A549 (cell line): ENCODE data around the gene NDUFAF3.

Experiments used
- BCL3 ChIP-seq: fragments of >200 bp; sonication (Bioruptor Twin); formaldehyde crosslinking; IDR thresholded peaks from 3 replicates; pipeline ENCODE4 v1.6.1; 2016
- CBX8 ChIP-seq: fragments of 200-600 bp; sonication (generic); IDR thresholded peaks from 2 replicates; pipeline ENCODE4 v1.6.1; 2016
- CHD2 ChIP-seq: fragments of 150-350 bp; IDR thresholded peaks from 2 replicates; pipeline ENCODE4 v1.6.1; 2014; ENCODE audit warnings: low read length; ENCODE audit not compliant: partially characterized antibody
- CTCF ChIP-seq: fragments of >200 bp; sonication (Bioruptor Twin); formaldehyde crosslinking; IDR thresholded peaks from 3 replicates; pipeline ENCODE4 v1.5.1; 2016
- E2F6 ChIP-seq: IDR thresholded peaks from 2 replicates; pipeline ENCODE4 v1.6.1; 2012; ENCODE audit warnings: low read depth, borderline replicate concordance
- JUN ChIP-seq, 2 experiments: fragments of >200 bp; sonication (Bioruptor Twin); formaldehyde crosslinking; IDR thresholded peaks; 2 replicates in 1 of 2; 3 replicates in 1 of 2; pipeline ENCODE4 v1.6.1; 2016 to 2017
- KDM1A ChIP-seq: fragments of 200-600 bp; sonication (generic); IDR thresholded peaks from 2 replicates; pipeline ENCODE4 v1.6.1; 2016; ENCODE audit warnings: low read depth, mild to moderate bottlenecking
- MYC ChIP-seq: IDR thresholded peaks from 2 replicates; pipeline ENCODE4 v1.6.1; 2012; ENCODE audit warnings: mild to moderate bottlenecking, inconsistent platforms, low read length, improper control_type of control experiment, borderline replicate concordance
- POLR2A ChIP-seq: IDR thresholded peaks from 2 replicates; pipeline ENCODE4 v1.6.1; 2012; ENCODE audit warnings: mild to moderate bottlenecking, low read length
- RARB ChIP-seq: fragments of 250-450 bp; sonication (Bioruptor Pico); IDR thresholded peaks from 2 replicates; pipeline ENCODE4 v1.8.0; 2021; ENCODE audit warnings: mild to moderate bottlenecking, moderate library complexity
- RCOR1 ChIP-seq: fragments of 150-350 bp; IDR thresholded peaks from 2 replicates; pipeline ENCODE4 v1.6.1; 2014; ENCODE audit warnings: antibody characterized with exemption, low read length, low read depth
- RFX5 ChIP-seq: fragments of 450-650 bp; IDR thresholded peaks from 2 replicates; pipeline ENCODE4 v1.7.1; 2014; ENCODE audit warnings: antibody characterized with exemption, mild to moderate bottlenecking, moderate library complexity
- SMC3 ChIP-seq: fragments of >200 bp; sonication (Bioruptor Twin); formaldehyde crosslinking; IDR thresholded peaks from 3 replicates; pipeline ENCODE4 v1.6.1; 2018; ENCODE audit warnings: inconsistent platforms

- TF ChIP-seq RCOR1 (no peak), CTCF (no peak), BCL3 (no peak), JUN (IDR thresholded peaks at IDR 0.05) (no peak), POLR2A (no peak), MYC (no peak), KDM1A (no peak), RFX5 (no peak), E2F6 (no peak), RARB (CRISPR knock-in tag) (no peak), CBX8 (no peak), CHD2 (no peak), SMC3 (no peak)
These were observed 6.8 kb upstream of the NDUFAF3 start for GRCh38 chr3:49015072-49015471.
